CD4-positive, alpha-beta T cell treated with Interleukin-17A for 4 hours (primary cell): ENCODE results near the gene MANSC4.

Experiments used
- DNase-seq: peaks from one replicate; pipeline ENCODE4 v3.0.0-alpha.2; 2020; ENCODE audit warnings: mixed read lengths

Gene MANSC4

GRCh38 chr12:27779920-27780611 lies at the start of gene MANSC4, which contains the start of gene KLHL42:
Gene MANSC4 (minus strand): TSS chr12:27780236. CDS start chr12:27771276, 8,960 bp downstream.
Gene KLHL42 (plus strand): TSS chr12:27780233. CDS start chr12:27780331, 98 bp downstream.
- DNase-seq = peak; percentile 76

GRCh38 chr12:27828196-27828595 lies 48.2 kb upstream of the MANSC4 start:
- no peak for DNase-seq

GRCh38 chr12:27826076-27826475 lies 46.0 kb upstream of the MANSC4 start:
- DNase-seq = no peak

GRCh38 chr12:27824126-27824842 lies 44.2 kb upstream of the MANSC4 start:
- DNase-seq = peak; percentile 12

GRCh38 chr12:27823038-27823437 lies 43.0 kb upstream of the MANSC4 start:
- DNase-seq = no peak

- DNase-seq = peak; percentile 67
Measured at GRCh38 chr12:27822076-27822712, 42.2 kb upstream of the MANSC4 start.

GRCh38 chr12:27821259-27821973 lies 41.4 kb upstream of the MANSC4 start:
- peak; percentile 47 for DNase-seq

GRCh38 chr12:27820564-27820963 lies 40.5 kb upstream of the MANSC4 start:
- no peak for DNase-seq

- DNase-seq = no peak
Measured at GRCh38 chr12:27818401-27818918, 38.4 kb upstream of the MANSC4 start.

- no peak for DNase-seq
Measured at GRCh38 chr12:27817766-27818165, 37.7 kb upstream of the MANSC4 start.

GRCh38 chr12:27814851-27815591 lies 35.0 kb upstream of the MANSC4 start:
- no peak for DNase-seq

- DNase-seq = no peak
Measured at GRCh38 chr12:27814411-27814810, 34.4 kb upstream of the MANSC4 start.

- no peak for DNase-seq
Measured at GRCh38 chr12:27812502-27812901, 32.5 kb upstream of the MANSC4 start.

GRCh38 chr12:27810756-27811155 lies 30.7 kb upstream of the MANSC4 start:
- no peak for DNase-seq

GRCh38 chr12:27808841-27809240 lies 28.8 kb upstream of the MANSC4 start:
- no peak for DNase-seq

GRCh38 chr12:27807063-27807703 lies 27.1 kb upstream of the MANSC4 start:
- DNase-seq = peak; percentile 38

- DNase-seq = no peak
Measured at GRCh38 chr12:27806259-27806658, 26.2 kb upstream of the MANSC4 start.

- DNase-seq = no peak
Measured at GRCh38 chr12:27805238-27805637, 25.2 kb upstream of the MANSC4 start.

- no peak for DNase-seq
Measured at GRCh38 chr12:27802936-27803335, 22.9 kb upstream of the MANSC4 start.

GRCh38 chr12:27802511-27802910 lies 22.5 kb upstream of the MANSC4 start:
- DNase-seq = no peak

GRCh38 chr12:27801630-27802029 lies 21.6 kb upstream of the MANSC4 start:
- no peak for DNase-seq

- DNase-seq = no peak
Measured at GRCh38 chr12:27800819-27801218, 20.8 kb upstream of the MANSC4 start.
